RPMI7951 (cell line): ENCODE measurements around the gene SEC24D. TPM values are rescaled to one million over a fixed set of nuclear protein-coding genes. Genes with fewer than 3 reads are reported as not detected.
"Not testable (repeated sequence)": the region's sequence is repeated elsewhere in the genome, so short reads cannot be mapped to it uniquely, and the experiment has no call there.

Source experiments
- DNase-seq: peaks from one replicate; pipeline ENCODE4 v3.0.0-alpha.2; 2012; ENCODE audit warnings: low read depth
- total RNA-seq: library from RNA; depleted of rRNA; stranded (reverse); fragments of >200 nt; shearing (Covaris generic); gene quantifications from 2 replicates; pipeline ENCODE4 v1.2.3, GENCODE V29; 2014

The SEC24D gene
- total RNA-seq, 1 experiment from 2014 or later: 88.3 TPM

GRCh38 chr4:118810991-118811764 lies 24.7 kb downstream of the SEC24D start:
- DNase-seq: no peak

- DNase-seq: no peak
Measured at GRCh38 chr4:118807659-118808058, 28.3 kb downstream of the SEC24D start.

GRCh38 chr4:118803253-118803652 lies 32.7 kb downstream of the SEC24D start:
- DNase-seq: no peak

- DNase-seq: no peak
Measured at GRCh38 chr4:118801895-118802575, 33.9 kb downstream of the SEC24D start.

GRCh38 chr4:118799231-118799942 lies 36.5 kb downstream of the SEC24D start:
- no peak for DNase-seq

GRCh38 chr4:118798658-118799057 lies 37.3 kb downstream of the SEC24D start:
- DNase-seq: no peak

- DNase-seq: no peak
Measured at GRCh38 chr4:118797558-118798142, 38.3 kb downstream of the SEC24D start.

GRCh38 chr4:118791690-118792446 lies 44.1 kb downstream of the SEC24D start:
- DNase-seq: not testable (repeated sequence)

- no peak for DNase-seq
Measured at GRCh38 chr4:118790544-118790943, 45.4 kb downstream of the SEC24D start.

GRCh38 chr4:118788911-118789310 lies 47.0 kb downstream of the SEC24D start:
- no peak for DNase-seq

- no peak for DNase-seq
Measured at GRCh38 chr4:118787844-118788380, 48.0 kb downstream of the SEC24D start.

- no peak for DNase-seq
Measured at GRCh38 chr4:118784776-118785175, 51.1 kb downstream of the SEC24D start.

GRCh38 chr4:118783887-118784286 lies 52.0 kb downstream of the SEC24D start:
- DNase-seq: peak; percentile 5

GRCh38 chr4:118782886-118783285 lies 53.0 kb downstream of the SEC24D start:
- DNase-seq: not testable (repeated sequence)

- DNase-seq: not testable (repeated sequence)
Measured at GRCh38 chr4:118777649-118778048, 58.3 kb downstream of the SEC24D start.

GRCh38 chr4:118776955-118777640 lies 58.8 kb downstream of the SEC24D start:
- DNase-seq: not testable (repeated sequence)

GRCh38 chr4:118776157-118776954 lies 59.6 kb downstream of the SEC24D start:
- peak; percentile 50 for DNase-seq

- no peak for DNase-seq
Measured at GRCh38 chr4:118775405-118775804, 60.5 kb downstream of the SEC24D start.

- no peak for DNase-seq
Measured at GRCh38 chr4:118774989-118775388, 60.9 kb downstream of the SEC24D start.

GRCh38 chr4:118774321-118774720 lies 61.6 kb downstream of the SEC24D start:
- DNase-seq: no peak
